ENCODE data around the gene PLEKHA6.

The PLEKHA6 gene

GRCh38 chr1:204285436-204286305, 74.1 kb downstream of the PLEKHA6 start:
- DNase-seq (ENCODE audit: low spot score) (no peak), FAIRE-seq (no peak)

- no peak for DNase-seq (ENCODE audit: low spot score)
- no peak for FAIRE-seq
These were observed 74.8 kb downstream of the PLEKHA6 start for GRCh38 chr1:204284929-204285328.

- DNase-seq (ENCODE audit: low spot score) = no peak
These were observed 75.7 kb downstream of the PLEKHA6 start for GRCh38 chr1:204283711-204284651.

GRCh38 chr1:204282761-204283221, 76.9 kb downstream of the PLEKHA6 start:
- DNase-seq (ENCODE audit: low spot score) = no peak
- FAIRE-seq = no peak

More at GRCh38 chr1:204283711-204284651, 75.7 kb downstream of the PLEKHA6 start:
- FAIRE-seq = no peak

GRCh38 chr1:204280099-204280961, 79.4 kb downstream of the PLEKHA6 start:
- no peak for DNase-seq (ENCODE audit: low spot score)
- no peak for FAIRE-seq

GRCh38 chr1:204278958-204279357, 80.8 kb downstream of the PLEKHA6 start:
- FAIRE-seq = no peak
- DNase-seq (ENCODE audit: low spot score) = no peak

GRCh38 chr1:204278251-204278650, 81.5 kb downstream of the PLEKHA6 start:
- no peak for DNase-seq (ENCODE audit: low spot score)
- FAIRE-seq = no peak

GRCh38 chr1:204277563-204278219, 82.0 kb downstream of the PLEKHA6 start:
- DNase-seq (ENCODE audit: low spot score) (no peak), FAIRE-seq (no peak)

GRCh38 chr1:204275695-204276370, 83.9 kb downstream of the PLEKHA6 start:
- DNase-seq (ENCODE audit: low spot score) (no peak), FAIRE-seq (no peak)

GRCh38 chr1:204274446-204274845, 85.3 kb downstream of the PLEKHA6 start:
- no peak for FAIRE-seq

GRCh38 chr1:204272505-204272904, 87.2 kb downstream of the PLEKHA6 start:
- FAIRE-seq (no peak), DNase-seq (ENCODE audit: low spot score) (no peak)

More at GRCh38 chr1:204274446-204274845, 85.3 kb downstream of the PLEKHA6 start:
- DNase-seq (ENCODE audit: low spot score) = no peak

- FAIRE-seq (no peak), DNase-seq (ENCODE audit: low spot score) (no peak)
These were observed 87.8 kb downstream of the PLEKHA6 start for GRCh38 chr1:204271970-204272369.

- DNase-seq (ENCODE audit: low spot score) (no peak), FAIRE-seq (no peak)
These were observed 91.6 kb downstream of the PLEKHA6 start for GRCh38 chr1:204268101-204268500.

- FAIRE-seq (no peak), DNase-seq (ENCODE audit: low spot score) (no peak)
These were observed 92.5 kb downstream of the PLEKHA6 start for GRCh38 chr1:204267191-204267601.

- DNase-seq (ENCODE audit: low spot score) (no peak), FAIRE-seq (no peak)
These were observed 93.2 kb downstream of the PLEKHA6 start for GRCh38 chr1:204266504-204267034.

- DNase-seq (ENCODE audit: low spot score) = no peak
- FAIRE-seq = no peak
These were observed 94.1 kb downstream of the PLEKHA6 start for GRCh38 chr1:204265665-204266064.

- FAIRE-seq = no peak
- DNase-seq (ENCODE audit: low spot score) = no peak
These were observed 94.9 kb downstream of the PLEKHA6 start for GRCh38 chr1:204264805-204265204.

GRCh38 chr1:204263254-204263910, 96.3 kb downstream of the PLEKHA6 start:
- FAIRE-seq (no peak), DNase-seq (ENCODE audit: low spot score) (no peak)
